ENCODE results near the gene SCAMP4. TPM values are rescaled to one million over a fixed set of nuclear protein-coding genes. Genes with fewer than 3 reads are reported as not detected.

SCAMP4 gene
- total and polyA plus RNA-seq, 2 of the 13 experiments (the other 11 are each of a cell fraction or from before 2014, with no cell fraction given) = 10.7 to 13.7 TPM

DNA sequence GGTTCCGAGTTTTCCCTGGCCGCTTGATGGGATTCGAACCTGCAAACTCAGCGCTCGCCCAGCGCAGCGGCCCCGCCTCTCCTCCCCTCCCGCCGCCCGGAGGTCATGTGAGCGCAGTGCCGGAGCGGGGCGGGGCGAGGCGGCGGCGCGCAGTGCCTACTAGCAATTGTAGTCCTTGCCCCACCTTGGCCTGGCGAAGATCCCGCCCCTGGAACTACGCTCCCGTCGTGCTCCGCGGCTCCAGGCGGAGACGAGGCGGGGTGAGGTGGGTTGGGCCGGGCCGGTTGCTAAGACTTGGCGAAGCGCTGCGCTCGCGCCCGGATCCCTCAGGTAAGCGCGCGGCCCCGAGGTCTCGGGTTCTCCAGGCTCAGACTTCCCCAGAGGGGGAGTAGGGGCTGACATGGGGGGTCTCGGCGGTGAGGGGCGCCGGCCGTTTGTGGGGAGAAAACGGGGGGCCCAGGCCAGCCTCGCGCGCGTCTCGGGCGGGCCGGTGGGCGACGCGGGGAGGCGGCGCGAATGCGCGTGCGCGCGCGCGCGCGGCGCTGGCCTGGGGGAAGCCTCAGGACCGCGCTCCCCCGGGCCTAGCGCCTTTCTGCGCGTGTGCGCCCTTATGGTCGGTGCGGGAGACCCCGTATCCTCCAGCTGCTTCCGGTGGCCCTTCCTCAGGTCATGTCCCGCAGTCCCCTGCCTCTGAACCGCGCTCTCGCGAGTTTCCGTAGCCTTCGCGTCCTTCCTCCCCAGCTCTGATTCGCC, at the start of gene SCAMP4, which contains the start of gene ADAT3 (continued):
- TF ChIP-seq, protein P1, sequence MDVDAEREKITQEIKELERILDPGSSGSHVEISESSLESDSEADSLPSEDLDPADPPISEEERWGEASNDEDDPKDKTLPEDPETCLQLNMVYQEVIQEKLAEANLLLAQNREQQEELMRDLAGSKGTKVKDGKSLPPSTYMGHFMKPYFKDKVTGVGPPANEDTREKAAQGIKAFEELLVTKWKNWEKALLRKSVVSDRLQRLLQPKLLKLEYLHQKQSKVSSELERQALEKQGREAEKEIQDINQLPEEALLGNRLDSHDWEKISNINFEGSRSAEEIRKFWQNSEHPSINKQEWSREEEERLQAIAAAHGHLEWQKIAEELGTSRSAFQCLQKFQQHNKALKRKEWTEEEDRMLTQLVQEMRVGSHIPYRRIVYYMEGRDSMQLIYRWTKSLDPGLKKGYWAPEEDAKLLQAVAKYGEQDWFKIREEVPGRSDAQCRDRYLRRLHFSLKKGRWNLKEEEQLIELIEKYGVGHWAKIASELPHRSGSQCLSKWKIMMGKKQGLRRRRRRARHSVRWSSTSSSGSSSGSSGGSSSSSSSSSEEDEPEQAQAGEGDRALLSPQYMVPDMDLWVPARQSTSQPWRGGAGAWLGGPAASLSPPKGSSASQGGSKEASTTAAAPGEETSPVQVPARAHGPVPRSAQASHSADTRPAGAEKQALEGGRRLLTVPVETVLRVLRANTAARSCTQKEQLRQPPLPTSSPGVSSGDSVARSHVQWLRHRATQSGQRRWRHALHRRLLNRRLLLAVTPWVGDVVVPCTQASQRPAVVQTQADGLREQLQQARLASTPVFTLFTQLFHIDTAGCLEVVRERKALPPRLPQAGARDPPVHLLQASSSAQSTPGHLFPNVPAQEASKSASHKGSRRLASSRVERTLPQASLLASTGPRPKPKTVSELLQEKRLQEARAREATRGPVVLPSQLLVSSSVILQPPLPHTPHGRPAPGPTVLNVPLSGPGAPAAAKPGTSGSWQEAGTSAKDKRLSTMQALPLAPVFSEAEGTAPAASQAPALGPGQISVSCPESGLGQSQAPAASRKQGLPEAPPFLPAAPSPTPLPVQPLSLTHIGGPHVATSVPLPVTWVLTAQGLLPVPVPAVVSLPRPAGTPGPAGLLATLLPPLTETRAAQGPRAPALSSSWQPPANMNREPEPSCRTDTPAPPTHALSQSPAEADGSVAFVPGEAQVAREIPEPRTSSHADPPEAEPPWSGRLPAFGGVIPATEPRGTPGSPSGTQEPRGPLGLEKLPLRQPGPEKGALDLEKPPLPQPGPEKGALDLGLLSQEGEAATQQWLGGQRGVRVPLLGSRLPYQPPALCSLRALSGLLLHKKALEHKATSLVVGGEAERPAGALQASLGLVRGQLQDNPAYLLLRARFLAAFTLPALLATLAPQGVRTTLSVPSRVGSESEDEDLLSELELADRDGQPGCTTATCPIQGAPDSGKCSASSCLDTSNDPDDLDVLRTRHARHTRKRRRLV (CRISPR knock-in tag; IDR thresholded peaks at IDR 0.05) = no peak
- TF ChIP-seq ZNF737 (CRISPR knock-in tag; IDR thresholded peaks at IDR 0.05; ENCODE audit: borderline replicate concordance) (no peak), KDM5B (CRISPR knock-in tag; IDR thresholded peaks at IDR 0.05; ENCODE audit: borderline replicate concordance) (peak; percentile 84), ARNT (IDR thresholded peaks at IDR 0.05) (no peak), CAMTA2 (CRISPR knock-in tag; IDR thresholded peaks at IDR 0.05; ENCODE audit: borderline replicate concordance) (no peak), TOPORS (CRISPR knock-in tag; IDR thresholded peaks at IDR 0.05) (no peak), EZH2 (conservative IDR thresholded peaks at IDR 0.05; ENCODE audit: low read depth, low read length) (no peak), ZNF10 (CRISPR knock-in tag; IDR thresholded peaks at IDR 0.05; ENCODE audit: borderline replicate concordance, low read depth) (no peak), ATRX (CRISPR knock-in tag; IDR thresholded peaks at IDR 0.05; ENCODE audit: borderline replicate concordance) (no peak), MIER3 (CRISPR knock-in tag; IDR thresholded peaks at IDR 0.05; ENCODE audit: borderline replicate concordance) (peak; percentile 30; the same call in 1 of the 2 replicates), ZNF501 (CRISPR knock-in tag; IDR thresholded peaks at IDR 0.05) (peak; percentile 75), ZBTB20 (CRISPR knock-in tag; IDR thresholded peaks at IDR 0.05; ENCODE audit: borderline replicate concordance, low read depth) (peak; percentile 2; the same call in 1 of the 2 replicates), ZNF143 (CRISPR knock-in tag; IDR thresholded peaks at IDR 0.05) (peak; percentile 93), TGIF2 (CRISPR knock-in tag; IDR thresholded peaks at IDR 0.05) (peak; percentile 78), ONECUT2 (CRISPR knock-in tag; IDR thresholded peaks at IDR 0.05) (no peak), KDM5A (IDR thresholded peaks at IDR 0.05; ENCODE audit: borderline replicate concordance, low read length) (peak; percentile 69; the same call in 1 of the 2 replicates)
- TF ChIP-seq, protein P2, sequence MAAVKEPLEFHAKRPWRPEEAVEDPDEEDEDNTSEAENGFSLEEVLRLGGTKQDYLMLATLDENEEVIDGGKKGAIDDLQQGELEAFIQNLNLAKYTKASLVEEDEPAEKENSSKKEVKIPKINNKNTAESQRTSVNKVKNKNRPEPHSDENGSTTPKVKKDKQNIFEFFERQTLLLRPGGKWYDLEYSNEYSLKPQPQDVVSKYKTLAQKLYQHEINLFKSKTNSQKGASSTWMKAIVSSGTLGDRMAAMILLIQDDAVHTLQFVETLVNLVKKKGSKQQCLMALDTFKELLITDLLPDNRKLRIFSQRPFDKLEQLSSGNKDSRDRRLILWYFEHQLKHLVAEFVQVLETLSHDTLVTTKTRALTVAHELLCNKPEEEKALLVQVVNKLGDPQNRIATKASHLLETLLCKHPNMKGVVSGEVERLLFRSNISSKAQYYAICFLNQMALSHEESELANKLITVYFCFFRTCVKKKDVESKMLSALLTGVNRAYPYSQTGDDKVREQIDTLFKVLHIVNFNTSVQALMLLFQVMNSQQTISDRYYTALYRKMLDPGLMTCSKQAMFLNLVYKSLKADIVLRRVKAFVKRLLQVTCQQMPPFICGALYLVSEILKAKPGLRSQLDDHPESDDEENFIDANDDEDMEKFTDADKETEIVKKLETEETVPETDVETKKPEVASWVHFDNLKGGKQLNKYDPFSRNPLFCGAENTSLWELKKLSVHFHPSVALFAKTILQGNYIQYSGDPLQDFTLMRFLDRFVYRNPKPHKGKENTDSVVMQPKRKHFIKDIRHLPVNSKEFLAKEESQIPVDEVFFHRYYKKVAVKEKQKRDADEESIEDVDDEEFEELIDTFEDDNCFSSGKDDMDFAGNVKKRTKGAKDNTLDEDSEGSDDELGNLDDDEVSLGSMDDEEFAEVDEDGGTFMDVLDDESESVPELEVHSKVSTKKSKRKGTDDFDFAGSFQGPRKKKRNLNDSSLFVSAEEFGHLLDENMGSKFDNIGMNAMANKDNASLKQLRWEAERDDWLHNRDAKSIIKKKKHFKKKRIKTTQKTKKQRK (IDR thresholded peaks at IDR 0.05; ENCODE audit: low read length) = no peak
- TF ChIP-seq, protein P3, sequence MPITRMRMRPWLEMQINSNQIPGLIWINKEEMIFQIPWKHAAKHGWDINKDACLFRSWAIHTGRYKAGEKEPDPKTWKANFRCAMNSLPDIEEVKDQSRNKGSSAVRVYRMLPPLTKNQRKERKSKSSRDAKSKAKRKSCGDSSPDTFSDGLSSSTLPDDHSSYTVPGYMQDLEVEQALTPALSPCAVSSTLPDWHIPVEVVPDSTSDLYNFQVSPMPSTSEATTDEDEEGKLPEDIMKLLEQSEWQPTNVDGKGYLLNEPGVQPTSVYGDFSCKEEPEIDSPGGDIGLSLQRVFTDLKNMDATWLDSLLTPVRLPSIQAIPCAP (CRISPR knock-in tag; IDR thresholded peaks at IDR 0.05; ENCODE audit: low read depth) = no peak
- TF ChIP-seq, protein P4, sequence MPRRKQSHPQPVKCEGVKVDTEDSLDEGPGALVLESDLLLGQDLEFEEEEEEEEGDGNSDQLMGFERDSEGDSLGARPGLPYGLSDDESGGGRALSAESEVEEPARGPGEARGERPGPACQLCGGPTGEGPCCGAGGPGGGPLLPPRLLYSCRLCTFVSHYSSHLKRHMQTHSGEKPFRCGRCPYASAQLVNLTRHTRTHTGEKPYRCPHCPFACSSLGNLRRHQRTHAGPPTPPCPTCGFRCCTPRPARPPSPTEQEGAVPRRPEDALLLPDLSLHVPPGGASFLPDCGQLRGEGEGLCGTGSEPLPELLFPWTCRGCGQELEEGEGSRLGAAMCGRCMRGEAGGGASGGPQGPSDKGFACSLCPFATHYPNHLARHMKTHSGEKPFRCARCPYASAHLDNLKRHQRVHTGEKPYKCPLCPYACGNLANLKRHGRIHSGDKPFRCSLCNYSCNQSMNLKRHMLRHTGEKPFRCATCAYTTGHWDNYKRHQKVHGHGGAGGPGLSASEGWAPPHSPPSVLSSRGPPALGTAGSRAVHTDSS (CRISPR knock-in tag; conservative IDR thresholded peaks at IDR 0.05) = no peak

All from HepG2 (cell line).